GM18907 (cell line): Measurements from ENCODE around the gene DCPS.
"Not testable (repeated sequence)": the region's sequence is repeated elsewhere in the genome, so short reads cannot be mapped to it uniquely, and the experiment has no call there.

ENCODE experiments used
- ATAC-seq: cut with Tn5 transposase; IDR thresholded peaks from one replicate; pipeline ENCODE4 v1.9.1; 2021; ENCODE audit warnings: mild to moderate bottlenecking, moderate library complexity; ENCODE audit not compliant: unreplicated experiment

The DCPS gene

DNA sequence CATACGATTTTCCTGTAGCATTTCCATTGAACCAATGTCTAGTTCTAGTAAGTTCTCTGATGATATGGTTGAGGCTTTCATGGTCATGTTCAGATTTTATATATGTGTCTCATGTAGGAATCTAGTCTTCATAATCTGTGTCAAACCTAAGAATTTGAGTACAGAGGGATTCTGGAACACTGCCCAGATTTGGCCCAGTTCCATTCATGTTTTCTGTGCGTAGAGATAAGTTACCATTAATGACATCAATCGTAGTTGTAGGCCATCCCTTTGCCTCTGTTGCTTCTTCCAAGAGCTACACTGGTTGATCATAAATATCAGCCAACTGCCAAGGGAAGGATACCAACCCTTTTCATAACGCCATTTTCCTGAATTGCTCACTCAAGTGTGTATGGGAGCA is 74.9 kb downstream of the DCPS start:
- no peak for ATAC-seq

DNA sequence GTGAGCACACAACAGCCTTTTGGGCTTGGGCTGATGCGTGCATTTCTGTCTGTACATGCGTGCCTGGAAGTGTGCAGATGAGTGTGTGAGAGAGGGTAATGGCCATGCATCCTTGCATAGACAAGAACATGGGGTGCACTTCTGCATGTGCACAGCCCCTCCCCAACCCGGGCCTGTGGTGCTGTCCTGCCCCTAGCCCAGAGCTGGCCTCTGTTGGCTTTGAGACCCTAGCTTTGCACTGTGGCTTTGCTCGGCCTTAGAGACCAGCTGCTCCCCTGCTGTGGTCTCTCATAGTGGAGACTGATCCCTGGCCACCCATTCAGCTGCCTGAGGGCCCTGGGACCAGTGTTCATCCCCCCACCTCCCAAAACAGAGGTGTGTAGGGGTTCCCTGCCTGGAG is 77.0 kb downstream of the DCPS start:
- no peak for ATAC-seq

DNA sequence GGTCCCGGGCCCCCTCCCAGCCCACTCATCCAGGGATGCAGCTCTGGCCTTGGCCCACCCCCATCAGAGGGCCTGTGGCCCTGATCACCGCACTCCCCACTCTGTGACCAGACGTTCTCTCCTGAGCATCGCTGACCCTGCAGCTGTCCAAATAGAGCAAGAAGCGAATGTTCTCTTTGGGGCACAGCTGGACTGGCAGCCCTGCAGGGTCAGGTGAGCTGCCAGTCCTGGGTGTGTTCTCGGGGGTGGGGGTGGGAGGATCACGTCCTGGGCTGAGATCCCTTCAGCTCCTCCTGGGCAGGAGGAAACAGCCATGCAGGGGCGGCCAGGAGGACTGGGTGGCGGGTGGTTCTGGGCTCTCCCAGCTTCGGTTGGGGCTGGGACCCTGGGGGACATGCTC is 78.1 kb downstream of the DCPS start:
- not testable (repeated sequence) for ATAC-seq

- not testable (repeated sequence) for ATAC-seq
Measured at GRCh38 chr11:126382641-126383040, 78.8 kb downstream of the DCPS start.

- no peak for ATAC-seq
Measured at GRCh38 chr11:126383339-126384335, 79.8 kb downstream of the DCPS start.

GRCh38 chr11:126384449-126385070 is 80.7 kb downstream of the DCPS start:
- no peak for ATAC-seq

- ATAC-seq = no peak
Measured at GRCh38 chr11:126385991-126386728, 82.3 kb downstream of the DCPS start.

DNA sequence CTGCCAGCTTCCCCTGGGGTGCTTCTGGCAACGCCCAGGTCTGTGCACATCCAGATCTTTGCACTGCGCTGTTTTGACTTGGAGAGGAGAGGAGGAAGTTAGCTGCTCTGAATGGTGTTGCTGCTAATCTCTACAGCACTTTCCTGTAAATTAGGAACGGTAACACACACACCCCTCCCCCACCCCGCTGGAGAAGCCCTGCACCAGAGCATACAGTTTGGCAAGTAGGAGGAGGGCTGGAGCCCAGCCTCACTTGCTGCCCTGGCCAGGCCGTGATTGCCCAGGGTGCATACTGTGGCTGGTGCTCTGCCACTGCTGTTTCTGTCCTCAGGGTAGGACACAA is 82.8 kb downstream of the DCPS start:
- ATAC-seq = not testable (repeated sequence)

DNA sequence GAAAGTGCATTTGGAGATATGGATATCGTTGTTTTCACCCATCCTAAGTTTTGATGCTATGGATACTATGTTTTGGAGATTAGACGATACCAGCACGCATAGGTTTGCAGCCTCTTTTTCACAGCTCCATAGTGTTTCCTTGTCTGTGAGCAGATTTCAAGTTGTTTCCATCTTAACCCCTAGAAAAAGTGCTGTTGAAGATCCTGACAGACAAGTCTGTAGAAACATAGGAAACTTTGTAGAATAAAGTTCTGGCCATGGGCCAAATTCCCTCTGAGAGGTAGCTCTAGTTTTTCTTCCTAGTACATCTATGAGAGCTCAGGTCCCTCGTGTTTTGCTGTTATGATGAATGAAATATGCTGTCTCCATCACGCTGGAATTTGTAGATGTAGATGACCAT is 84.0 kb downstream of the DCPS start:
- no peak for ATAC-seq

DNA sequence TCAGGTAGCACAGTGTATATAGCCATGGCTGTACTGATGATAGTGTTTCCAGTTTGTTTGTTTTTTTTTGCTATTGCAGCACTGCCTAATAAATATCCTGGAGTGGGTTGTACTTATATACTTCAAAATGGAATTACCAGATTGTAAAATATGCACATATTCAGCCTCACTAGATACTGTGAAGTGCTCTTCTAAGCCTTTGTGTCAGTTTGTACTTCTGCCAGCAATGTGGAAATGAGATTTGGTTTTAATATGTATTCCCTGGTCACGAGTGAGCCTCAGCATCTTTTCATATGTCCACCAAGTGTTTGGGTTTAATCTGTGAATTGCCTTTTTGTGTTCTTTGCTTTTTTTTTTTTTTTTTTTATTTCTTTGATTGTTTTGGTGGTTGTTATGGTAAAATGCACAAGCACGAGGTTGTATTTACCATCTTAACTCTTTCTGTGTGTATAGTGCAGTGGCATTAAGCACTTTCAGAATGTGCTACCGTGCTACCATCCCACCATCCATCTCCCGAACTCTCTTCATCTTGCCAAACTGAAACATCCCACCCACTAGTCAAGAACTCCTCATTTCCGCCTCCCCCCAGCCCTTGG is 86.5 kb downstream of the DCPS start:
- no peak for ATAC-seq

DNA sequence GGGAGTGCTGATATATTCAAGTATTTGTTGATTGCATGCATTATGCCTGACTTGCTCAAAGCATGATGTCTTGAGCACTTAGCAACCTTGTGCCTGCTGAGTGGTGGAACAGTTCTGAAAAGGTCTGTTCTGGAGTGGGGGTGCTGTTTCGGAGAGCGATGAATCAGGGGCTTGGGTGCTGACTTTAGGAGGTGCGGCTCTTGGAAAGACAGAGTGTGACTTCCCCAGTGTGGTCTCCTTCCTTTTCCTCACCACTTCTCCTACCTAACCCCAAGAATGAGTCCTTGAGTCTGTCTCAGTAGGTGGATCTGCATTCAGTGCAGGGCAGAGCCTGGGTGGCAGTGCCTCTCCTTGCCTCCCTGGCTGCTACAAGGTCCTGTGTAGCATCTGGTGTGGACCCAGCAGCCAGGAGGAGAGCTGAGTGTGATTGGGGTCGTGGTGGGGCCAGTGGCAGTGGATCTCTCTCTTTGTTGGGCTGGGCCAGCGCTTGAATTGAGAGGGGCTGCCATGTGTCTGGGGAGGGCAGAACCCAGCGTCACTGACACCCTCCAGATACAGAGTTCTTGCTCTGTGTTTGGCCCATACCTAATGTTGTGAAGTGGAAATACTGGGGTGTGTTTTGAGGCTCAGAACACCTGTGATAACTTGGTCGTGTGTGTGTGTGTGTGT is 87.6 kb downstream of the DCPS start:
- no peak for ATAC-seq

GRCh38 chr11:126391970-126392632 is 88.2 kb downstream of the DCPS start:
- ATAC-seq = peak; percentile 88

- ATAC-seq = peak; percentile 63
Measured at GRCh38 chr11:126392633-126393013, 88.8 kb downstream of the DCPS start.

DNA sequence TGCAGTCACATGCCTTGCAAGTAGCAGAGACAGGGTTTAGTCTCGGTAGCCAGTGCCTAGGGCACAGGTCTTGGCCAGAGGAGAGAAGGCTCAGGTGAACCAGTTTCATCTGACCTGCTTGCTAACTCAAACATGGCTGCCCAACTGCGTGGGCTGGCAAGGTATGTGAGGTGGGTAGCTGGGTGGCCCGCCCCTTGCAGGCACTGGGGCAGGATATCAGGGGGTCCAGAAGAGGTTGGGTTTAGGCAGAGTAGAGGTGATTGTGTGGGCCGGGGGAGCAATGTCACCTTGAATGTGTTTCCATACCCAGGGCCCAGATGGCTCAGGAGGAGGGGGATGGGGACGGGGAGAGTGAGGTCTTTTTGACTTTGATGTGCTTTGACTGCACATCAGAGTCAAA is 89.3 kb downstream of the DCPS start:
- no peak for ATAC-seq

DNA sequence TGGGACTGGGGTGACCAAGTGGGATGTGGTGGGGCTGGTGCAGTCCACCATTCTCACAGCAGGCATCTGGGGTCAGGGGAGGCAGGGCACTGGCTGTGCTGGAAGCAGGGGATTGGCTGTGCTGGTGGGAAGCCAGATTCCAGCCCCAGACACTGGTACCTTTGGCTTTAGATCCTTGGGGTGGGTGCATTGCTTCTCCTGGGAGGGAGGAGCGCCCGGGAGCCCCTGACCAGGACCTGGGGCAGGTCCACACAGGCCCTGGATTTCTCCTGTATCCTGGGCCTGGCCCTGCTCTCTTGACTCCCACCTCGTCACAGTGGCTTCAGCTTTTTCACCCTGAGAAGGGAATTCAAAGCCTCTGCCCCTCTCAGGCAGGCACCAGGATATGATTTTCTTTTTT is 90.2 kb downstream of the DCPS start:
- ATAC-seq = no peak

- not testable (repeated sequence) for ATAC-seq
Measured at GRCh38 chr11:126394634-126395072, 90.8 kb downstream of the DCPS start.
